GM13977 (cell line): ENCODE data around the gene MPG.

ENCODE experiments used
- DNase-seq: peaks from one replicate; pipeline ENCODE4 v3.0.0; 2012; ENCODE audit warnings: low spot score
- in situ Hi-C: fragments of 300-500 bp; cut with MboI; formaldehyde crosslinking; loops from one replicate; pipeline ENCODE4 v1.12.0; 2022; ENCODE audit warnings: low sequenced_read_pairs, low pct_unique_long_range_greater_than_20kb, mixed read lengths, inconsistent platforms; ENCODE audit not compliant: unreplicated experiment
- TF ChIP-seq, protein P1 (sequence below): IDR thresholded peaks from 2 replicates; pipeline ENCODE4 v1.5.1; 2012; ENCODE audit warnings: mild to moderate bottlenecking, control low read depth; ENCODE audit not compliant: insufficient read depth; ENCODE audit errors: extremely low read depth, missing control alignments

The MPG gene

GRCh38 chr16:53346-54236, 24.4 kb upstream of the MPG start, which contains the start of the genes POLR3K and SNRNP25:
TSS of gene POLR3K (minus strand) at chr16:53608. CDS start at chr16:53586, 22 bp downstream.
TSS of gene SNRNP25 (plus strand) at chr16:53828. CDS start at chr16:54017, 189 bp downstream.
- in situ Hi-C loops: no loop called here
- TF ChIP-seq, protein P1, sequence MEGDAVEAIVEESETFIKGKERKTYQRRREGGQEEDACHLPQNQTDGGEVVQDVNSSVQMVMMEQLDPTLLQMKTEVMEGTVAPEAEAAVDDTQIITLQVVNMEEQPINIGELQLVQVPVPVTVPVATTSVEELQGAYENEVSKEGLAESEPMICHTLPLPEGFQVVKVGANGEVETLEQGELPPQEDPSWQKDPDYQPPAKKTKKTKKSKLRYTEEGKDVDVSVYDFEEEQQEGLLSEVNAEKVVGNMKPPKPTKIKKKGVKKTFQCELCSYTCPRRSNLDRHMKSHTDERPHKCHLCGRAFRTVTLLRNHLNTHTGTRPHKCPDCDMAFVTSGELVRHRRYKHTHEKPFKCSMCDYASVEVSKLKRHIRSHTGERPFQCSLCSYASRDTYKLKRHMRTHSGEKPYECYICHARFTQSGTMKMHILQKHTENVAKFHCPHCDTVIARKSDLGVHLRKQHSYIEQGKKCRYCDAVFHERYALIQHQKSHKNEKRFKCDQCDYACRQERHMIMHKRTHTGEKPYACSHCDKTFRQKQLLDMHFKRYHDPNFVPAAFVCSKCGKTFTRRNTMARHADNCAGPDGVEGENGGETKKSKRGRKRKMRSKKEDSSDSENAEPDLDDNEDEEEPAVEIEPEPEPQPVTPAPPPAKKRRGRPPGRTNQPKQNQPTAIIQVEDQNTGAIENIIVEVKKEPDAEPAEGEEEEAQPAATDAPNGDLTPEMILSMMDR: no peak
- peak; percentile 100 for DNase-seq

DNA sequence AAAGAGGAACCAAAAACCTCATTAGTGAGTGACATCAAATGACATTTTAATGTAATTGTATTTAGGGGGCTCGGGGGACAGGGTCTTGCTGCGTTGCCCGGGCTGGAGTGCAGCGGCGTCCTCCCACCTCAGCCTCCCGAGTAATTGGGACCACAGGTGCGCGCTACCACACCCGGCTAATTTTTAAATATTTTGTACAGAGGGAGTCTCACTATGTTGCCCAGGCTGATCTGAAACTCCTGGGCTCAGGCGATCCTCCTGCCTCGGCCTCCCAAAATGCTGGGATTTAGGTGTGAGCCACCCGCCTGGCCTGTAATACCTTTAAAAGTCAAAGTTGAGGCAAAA, 23.8 kb upstream of the MPG start:
- no peak for DNase-seq
- TF ChIP-seq, protein P1: no peak
- in situ Hi-C loops: no loop called here

GRCh38 chr16:55571-56136, 22.4 kb upstream of the MPG start:
- TF ChIP-seq, protein P1: no peak
- DNase-seq: no peak
- in situ Hi-C loops: no loop called here

GRCh38 chr16:56231-56927, 21.6 kb upstream of the MPG start:
- TF ChIP-seq, protein P1: no peak
- in situ Hi-C loops: no loop called here
- no peak for DNase-seq

DNA sequence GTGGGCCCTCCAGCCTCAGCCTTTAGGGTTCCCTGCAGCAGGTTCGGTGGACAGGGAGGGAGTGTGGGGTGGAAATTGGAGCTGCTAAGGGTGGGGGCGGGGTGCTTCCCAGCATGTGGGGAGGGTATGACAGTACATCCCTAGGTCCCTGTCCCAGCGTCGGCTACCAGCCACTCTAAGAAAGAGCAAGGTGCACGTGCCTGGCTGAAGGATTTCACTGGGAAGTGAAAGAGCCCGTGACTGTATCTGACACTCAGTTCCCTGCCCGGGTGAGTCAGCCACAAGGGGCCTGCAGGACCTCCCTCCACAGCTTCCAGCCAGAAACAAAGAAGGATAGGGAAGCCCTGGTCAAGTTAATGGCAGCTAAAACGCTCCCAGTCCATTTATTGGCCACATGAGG, 20.3 kb upstream of the MPG start:
- TF ChIP-seq, protein P1: no peak
- in situ Hi-C loops: no loop called here
- DNase-seq: no peak
